G401.6 (cell line): ENCODE data around the gene SYNGR2.
"Not testable (repeated sequence)": the region's sequence is repeated elsewhere in the genome, so short reads cannot be mapped to it uniquely, and the experiment has no call there.

Source experiments
- FAIRE-seq: peaks from 2 replicates; lab custom pipeline; 2012; peaks lifted over from hg19 to GRCh38; lab: Jason Lieb, UNC

Gene SYNGR2

DNA sequence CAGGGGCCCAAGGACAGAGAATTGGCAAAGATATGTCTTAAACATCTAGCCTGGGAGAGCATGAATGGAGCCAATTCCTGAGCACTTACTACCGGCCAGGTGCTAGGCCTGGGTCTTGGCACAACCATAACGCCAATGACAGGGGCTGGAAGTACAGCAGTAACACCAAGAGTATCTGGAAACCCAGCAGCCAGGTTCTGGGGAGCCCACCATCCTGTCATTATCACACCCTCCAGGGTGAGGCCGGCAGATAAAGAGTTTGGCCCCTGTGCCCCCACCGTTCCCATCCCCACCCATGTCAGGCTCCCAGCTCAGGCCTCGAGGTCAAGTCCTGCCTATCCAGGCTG is 38.3 kb upstream of the SYNGR2 start:
- no peak for FAIRE-seq

DNA sequence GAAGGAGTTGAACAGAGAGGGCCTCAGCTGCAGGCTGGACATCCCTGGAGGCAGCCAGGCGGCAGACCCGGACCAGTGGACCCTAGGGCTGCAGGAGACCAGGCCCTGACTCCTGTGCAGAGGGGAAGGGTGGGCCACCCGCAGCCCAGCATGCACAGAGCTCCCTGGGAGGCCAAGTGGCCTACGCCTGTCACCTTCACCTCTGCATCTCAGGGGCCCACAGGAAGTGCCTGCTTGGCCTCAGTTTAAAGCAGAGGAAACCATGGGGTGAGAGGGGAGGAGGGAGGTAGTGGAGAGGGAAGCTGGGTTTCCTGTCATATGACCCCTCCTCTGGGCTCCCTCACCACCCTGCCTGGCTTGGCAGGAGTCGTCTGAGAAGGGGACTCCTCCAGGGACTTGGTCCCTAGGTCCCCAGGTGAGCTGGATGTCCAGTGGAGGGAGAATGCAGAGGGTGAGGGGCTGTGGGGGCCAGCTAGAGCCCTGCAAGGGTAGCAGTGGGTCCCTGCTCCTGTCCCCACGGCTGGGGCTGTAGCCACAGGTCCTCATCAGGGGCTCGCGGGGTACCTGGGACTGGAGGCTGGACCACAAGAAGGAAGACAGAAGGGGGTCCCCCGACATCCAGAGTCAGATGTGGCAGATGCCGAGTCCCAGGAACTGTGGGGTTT is 37.8 kb upstream of the SYNGR2 start, which contains the start of gene TMC8:
TMC8 (plus strand) TSS at position 335 of the 665 bp plus-strand sequence. CDS start 818 bp downstream, outside the sequence.
- FAIRE-seq, result no peak

DNA sequence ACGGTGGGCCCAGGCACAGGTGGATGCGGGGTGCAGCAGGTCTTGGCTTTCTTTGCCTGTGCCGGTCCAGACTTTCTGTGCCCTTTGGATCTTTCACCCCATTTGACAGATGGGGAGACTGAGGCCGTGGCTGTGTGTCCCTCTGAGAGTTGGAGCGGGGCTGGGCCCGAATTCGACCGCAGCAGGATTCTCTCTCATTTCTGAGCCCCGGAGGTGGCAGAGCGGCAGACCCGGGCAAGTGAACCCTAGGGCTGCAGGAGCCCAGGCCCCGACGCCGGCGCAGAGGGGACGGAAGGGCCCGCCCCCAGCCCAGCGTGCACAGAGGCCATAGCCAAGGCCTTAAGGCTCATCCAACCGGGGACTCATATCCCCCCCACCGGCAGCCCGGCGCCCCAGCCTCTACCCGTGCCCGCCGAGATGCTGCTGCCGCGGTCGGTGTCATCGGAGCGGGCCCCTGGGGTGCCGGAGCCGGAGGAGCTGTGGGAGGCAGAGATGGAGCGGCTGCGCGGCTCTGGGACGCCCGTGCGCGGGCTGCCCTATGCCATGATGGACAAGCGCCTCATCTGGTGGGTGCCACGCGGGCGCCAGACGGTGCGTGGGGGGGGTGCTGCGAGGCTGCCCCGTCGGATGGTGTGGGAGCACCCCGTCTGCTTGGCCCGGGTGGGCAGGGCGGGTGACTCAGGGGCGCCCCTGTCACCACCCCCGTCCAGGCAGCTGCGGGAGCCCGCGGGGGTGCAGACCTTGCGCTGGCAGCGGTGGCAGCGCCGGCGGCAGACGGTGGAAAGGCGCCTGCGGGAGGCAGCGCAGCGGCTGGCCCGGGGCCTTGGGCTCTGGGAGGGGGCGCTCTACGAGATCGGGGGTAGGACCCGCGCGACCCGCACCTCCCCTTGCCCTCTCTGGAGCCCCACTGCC is 37.0 kb upstream of the SYNGR2 start:
- no peak for FAIRE-seq

DNA sequence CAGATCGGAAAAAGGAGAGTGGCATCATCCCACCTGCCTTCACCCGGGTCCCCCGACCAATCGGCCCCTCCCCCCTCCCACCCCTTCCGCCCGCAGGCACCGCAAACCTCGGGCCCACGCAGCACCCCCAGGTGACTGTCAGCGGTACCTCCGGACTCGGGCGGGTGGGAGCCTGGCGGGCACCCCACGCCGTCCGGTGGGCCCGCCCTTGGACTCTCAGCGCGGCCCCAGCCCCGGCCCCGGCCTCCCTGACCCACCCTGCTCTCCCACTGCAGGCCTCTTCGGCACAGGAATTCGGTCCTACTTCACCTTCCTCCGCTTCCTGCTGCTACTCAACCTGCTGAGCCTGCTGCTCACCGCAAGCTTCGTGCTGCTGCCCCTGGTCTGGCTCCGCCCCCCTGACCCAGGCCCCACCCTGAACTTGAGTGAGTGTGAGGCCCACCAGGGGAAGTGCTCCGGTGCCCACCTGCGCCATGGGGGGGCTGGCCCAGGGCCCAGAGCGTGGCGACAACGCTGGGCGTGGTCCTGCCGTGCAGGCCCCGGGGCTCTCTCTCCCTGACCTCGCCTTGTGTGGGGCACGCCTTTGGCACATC is 36.2 kb upstream of the SYNGR2 start:
- FAIRE-seq, result no peak

DNA sequence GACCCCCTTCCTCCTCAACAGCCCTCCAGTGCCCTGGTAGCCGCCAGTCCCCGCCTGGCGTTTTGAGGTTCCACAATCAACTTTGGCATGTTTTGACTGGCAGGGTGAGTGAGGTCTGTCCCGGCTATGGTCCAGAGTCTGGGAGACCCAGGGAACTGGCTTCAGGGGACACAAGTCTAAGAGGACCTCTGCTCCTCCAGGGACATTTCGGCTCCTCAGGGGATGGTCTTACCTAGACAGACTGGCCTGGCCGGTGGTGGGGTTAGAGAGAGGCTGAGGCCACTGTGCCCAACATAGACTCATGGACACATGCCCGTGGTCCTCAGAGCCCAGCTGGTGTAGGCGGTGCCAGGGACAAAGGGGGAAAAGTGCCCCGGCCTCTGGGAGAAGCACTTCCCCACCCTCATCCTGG is 35.6 kb upstream of the SYNGR2 start:
- no peak for FAIRE-seq

DNA sequence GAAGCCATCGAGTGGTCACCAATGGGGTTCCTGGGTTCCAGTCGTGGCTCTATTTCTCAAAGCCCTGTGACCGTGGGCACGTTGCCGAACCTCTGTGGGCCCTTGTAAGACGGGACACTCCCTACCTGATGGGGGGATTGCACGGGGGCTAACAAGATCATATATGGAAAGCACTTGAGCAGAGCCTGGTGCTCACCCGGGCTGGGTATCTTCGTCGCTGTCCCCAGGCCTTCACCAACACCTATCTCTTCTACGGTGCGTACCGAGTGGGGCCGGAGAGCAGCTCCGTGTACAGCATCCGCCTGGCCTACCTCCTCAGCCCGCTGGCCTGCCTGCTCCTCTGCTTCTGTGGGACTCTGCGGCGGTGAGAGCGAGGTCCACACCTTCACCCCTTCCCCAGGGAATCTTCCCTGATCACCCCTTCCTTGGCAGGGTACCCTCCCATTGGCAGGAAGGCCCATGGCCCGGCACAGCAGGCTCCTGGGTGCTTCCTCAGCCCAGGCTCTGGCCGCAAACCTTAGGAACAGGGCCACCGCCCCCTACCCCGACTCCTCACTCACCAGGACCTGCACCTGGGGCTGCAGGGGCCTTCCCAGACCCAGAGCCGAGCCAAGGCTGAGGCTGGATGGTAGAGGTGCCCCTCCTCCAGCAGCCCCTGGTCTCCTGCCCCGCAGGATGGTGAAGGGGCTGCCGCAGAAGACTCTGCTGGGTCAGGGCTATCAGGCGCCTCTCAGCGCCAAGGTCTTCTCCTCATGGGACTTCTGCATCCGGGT is 35.0 kb upstream of the SYNGR2 start:
- FAIRE-seq, result no peak

DNA sequence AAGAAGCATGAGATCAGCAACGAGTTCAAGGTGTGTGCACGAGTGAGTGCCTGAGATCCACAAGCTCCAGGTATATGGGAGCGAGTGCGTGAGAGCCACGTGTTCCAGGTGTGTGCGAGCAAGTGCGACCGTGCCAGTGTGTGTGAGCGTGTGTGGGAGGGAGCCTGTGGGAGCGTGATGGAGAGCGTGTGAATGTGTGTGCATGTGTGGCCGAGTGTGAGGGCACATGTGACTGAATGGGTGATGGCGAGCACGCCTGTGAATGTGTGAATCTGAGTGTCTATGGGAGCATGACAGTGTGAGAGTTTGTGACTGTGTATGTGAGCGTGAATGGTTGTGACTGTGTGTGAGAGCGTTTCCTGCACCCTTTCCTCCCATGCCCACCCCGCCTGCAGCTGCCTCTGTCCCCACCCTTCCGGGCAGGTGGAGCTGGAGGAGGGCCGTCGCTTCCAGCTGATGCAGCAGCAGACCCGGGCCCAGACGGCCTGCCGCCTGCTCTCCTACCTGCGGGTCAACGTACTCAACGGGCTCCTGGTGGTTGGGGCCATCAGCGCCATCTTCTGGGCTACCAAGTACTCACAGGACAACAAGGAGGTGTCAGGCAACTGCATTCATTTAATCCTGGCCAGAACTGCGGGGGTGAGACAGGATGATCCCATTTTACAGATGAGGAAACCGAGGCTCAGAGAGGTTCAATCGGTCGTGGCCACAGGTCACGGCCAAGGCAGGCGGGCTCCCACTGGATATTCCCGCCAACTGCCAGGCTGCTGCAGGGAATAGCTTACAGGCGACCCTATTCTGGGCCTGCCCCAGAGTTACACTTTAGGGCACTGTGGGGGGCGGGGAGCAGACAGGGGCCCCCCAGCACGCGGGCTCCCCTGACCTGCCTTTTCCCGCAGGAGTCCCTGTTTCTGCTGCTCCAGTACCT is 34.1 kb upstream of the SYNGR2 start:
- FAIRE-seq, result no peak

- no peak for FAIRE-seq
Measured at GRCh38 chr17:78134899-78135385, 33.4 kb upstream of the SYNGR2 start.

GRCh38 chr17:78135858-78136500 is 32.4 kb upstream of the SYNGR2 start:
- FAIRE-seq, result no peak

DNA sequence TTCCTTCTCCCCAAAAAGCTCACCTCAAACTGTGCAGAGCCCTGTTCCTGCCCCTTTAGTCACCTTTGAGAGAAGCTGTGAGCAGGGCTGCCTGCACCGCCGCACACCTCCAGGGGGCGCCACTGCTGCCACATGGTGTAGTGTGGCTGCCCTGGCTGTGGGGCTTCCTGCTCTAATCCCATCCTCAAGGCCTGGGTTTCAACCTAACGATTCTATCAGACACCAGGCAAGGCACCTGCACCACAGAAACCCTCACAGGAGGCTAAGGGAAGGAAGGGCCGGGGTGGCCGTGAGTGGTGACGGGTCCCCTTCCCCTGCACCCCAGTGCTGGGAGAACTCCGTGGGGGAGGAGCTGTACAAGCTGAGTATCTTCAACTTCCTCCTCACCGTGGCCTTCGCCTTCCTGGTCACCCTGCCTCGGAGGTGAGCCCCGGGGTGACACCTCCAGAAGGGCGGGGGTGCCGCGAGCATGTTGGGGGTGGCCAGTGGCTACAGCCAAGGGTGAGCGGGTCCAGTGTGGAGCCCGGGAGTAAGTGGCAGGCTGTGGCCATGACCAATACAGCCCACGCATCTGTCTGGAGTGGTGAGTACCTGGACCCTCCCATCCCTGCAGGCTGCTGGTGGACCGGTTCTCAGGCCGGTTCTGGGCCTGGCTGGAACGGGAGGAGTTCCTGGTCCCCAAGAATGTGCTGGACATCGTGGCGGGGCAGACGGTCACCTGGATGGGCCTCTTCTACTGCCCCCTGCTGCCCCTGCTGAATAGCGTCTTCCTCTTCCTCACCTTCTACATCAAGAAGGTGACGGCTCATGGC is 30.8 kb upstream of the SYNGR2 start:
- FAIRE-seq, result no peak

- no peak for FAIRE-seq
Measured at GRCh38 chr17:78138204-78139060, 29.9 kb upstream of the SYNGR2 start.

DNA sequence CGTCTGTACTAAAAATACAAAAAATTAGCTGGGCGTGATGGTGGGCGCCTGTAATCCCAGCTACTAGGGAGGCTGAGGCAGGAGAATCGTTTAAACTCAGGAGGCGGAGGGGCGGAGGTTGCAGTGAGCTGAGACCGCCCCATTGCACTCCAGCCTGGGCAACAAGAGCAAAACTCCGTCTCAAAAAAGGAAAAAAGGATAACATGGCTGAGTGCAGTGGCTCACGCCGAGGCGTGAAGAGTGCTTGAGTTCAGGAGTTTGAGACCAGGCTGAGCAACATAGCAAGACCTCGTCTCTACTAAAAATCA is 28.6 kb upstream of the SYNGR2 start:
- FAIRE-seq, result not testable (repeated sequence)

DNA sequence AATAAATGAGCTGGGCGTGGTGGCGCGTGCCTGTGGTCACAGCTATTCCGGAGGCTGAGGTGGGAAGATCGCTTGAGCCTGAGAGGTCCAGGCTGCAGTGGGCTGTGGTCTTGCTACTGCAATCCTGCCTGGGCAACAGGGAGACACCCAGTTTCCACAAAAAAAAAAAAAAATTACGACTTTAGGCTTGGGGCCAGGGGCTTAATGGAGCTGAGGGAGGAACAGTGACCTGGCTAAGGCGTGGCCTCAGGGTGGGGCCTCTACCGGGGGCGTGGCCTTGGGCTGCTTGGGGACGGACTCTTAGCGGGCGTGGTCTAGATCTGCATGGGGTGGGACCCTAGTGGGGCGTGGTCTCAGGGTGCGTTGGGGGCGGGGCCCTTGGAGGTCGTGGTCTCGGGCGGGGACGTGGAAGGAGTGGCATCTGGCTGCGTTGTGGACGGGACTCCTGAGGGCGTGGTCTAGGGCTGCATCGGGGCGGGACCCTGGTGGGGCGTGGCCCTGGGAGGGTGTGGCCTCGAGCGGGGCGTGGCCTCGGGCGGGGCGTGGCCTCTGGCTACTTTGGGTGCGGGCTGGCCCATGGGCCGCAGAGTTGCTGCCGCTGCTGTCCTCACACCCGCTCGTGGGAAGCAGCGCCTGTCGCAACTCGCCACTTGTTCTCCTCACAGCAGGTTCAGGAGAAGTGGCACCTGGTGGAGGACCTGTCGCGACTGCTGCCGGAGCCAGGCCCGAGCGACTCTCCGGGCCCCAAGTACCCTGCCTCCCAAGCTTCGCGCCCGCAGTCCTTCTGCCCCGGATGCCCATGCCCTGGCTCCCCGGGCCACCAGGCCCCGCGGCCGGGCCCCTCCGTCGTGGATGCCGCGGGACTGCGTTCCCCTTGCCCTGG is 28.0 kb upstream of the SYNGR2 start:
- peak; percentile 97 for FAIRE-seq

DNA sequence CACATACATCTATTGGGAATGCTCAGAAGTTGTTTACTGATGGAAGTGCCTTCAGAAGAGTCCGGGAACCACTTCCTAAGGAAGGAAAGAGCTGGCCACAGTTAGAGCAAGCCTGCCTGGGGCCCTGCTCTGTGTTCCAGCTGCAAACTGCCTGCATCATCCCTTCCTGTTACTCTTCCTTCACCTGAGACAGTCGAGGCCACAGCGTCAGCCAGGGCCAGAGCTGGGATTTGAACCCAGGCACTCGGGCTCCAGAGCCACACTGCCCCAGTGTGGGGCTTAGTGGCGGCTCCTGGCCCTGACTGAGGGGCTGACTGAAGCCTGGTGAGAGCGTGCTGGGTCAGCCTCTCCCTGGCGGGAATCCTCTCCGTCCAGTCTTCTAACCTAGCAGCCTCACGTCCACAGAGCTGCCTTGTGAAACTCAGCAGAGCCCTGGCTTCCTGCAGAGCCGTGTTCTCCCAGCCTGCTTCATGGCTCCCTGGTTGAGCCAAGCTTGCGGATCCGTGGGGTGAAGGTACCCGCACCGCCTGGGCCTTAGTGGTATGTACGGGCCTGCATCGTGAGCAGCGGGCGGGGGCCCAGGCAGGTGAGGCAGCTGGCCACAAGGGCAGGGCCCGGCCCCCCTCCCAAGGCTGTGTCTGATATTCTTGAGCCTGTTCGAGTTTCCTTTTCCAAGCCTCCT is 26.8 kb upstream of the SYNGR2 start:
- FAIRE-seq, result no peak

DNA sequence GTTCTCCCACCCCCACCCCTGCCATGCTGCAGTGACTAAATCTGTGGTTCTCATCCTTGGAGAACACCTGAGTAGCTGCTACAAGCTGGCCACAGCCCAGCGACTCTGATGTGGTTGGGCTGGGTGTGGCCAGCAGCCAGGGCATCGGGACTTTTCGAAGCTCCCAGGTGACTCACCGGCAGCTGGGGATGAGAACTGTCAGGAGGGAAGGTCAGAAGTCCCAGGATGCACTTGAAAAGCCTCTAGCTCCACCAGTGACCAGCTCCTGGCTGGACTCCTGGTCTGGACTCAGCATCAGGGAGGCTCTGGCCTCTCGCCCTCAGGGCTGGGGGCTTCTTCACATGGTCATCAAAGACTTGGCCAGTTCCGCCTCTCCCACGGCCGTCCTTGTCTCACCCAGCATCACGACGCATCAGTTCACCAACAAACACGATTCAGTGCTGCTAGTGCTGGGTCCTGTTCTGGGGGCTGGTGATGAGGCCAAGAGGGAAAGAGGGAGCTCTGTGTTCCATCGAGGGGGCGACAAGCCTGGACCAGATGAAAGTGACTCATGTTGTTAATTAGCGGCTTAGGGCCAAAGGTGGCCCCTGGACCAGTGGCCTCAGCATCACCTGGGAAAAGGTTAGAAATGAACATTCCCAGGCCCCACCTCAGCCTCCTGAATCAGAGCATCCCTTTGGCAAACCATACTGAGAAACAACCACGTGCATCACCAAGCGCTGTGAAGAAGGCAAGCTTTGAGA is 26.1 kb upstream of the SYNGR2 start:
- FAIRE-seq, result no peak
